Measurements from ENCODE around the gene ISG20. TPM values are rescaled to one million over a fixed set of nuclear protein-coding genes. Genes with fewer than 3 reads are reported as not detected.

The ISG20 gene
- total and polyA plus RNA-seq, 2 donors from 2014 or later = 7.3 to 25.5 TPM

DNA sequence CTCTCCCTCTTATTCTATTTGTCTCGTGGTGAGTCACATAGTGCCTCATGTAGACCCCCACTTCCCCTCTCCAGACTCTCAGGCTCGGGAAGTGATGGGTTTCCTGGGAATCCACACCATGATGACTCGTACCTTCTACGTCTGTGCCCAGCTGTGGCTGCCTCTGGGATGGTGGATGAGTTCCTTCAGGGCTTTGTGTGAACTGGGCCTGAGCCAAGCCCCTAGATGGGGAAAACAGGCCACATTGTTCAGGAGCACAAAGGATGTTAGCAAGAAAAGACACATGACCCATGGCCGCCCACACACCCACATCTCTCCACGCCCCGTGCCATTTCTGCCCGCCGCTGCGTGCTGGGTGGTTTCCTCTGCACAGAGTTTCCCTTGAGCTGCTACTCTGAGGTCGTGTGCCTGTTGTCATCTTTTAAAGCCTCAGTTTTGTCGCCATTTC, 10.5 kb downstream of the ISG20 start:
- Histone ChIP-seq H3K9me3 (ENCODE audit: control insufficient read depth in 2 of 3, insufficient read depth in 1 of 3, low read length in 3 of 3) (no peaks in the 10 kb centered on the region), H3K27me3 (ENCODE audit: control insufficient read depth, insufficient read depth, low read length) (no peaks in the 10 kb centered on the region), H3K27ac (ENCODE audit: low read depth in 2 of 2, low read length in 2 of 2) (peak overlapping the region; percentile 32 to 60), H3K4me1 (ENCODE audit: control insufficient read depth in 2 of 3, insufficient read depth in 2 of 3, low read depth in 1 of 3, low read length in 3 of 3) (peaks cover 0 to 5% (median 0%) of the 10 kb centered on the region in 3 donors), H3K36me3 (ENCODE audit: control insufficient read depth in 2 of 3, insufficient read depth in 3 of 3, low read length in 3 of 3) (no peaks in the 10 kb centered on the region), H3K4me3 (ENCODE audit: low read length in 3 of 3) (no peak overlapping the region), H3K9ac (ENCODE audit: low read length in 3 of 3) (no peak overlapping the region)
- DNase-seq (peak in 2 of 5 donors; percentile 51 to 80), FAIRE-seq (no peak)
- intact Hi-C loops (cut with DNase I) = no loop called here
- TF ChIP-seq, protein P1, sequence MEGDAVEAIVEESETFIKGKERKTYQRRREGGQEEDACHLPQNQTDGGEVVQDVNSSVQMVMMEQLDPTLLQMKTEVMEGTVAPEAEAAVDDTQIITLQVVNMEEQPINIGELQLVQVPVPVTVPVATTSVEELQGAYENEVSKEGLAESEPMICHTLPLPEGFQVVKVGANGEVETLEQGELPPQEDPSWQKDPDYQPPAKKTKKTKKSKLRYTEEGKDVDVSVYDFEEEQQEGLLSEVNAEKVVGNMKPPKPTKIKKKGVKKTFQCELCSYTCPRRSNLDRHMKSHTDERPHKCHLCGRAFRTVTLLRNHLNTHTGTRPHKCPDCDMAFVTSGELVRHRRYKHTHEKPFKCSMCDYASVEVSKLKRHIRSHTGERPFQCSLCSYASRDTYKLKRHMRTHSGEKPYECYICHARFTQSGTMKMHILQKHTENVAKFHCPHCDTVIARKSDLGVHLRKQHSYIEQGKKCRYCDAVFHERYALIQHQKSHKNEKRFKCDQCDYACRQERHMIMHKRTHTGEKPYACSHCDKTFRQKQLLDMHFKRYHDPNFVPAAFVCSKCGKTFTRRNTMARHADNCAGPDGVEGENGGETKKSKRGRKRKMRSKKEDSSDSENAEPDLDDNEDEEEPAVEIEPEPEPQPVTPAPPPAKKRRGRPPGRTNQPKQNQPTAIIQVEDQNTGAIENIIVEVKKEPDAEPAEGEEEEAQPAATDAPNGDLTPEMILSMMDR (IDR thresholded peaks at IDR 0.05; ENCODE audit: borderline replicate concordance, extremely low read depth, insufficient read depth) = no peak

DNA sequence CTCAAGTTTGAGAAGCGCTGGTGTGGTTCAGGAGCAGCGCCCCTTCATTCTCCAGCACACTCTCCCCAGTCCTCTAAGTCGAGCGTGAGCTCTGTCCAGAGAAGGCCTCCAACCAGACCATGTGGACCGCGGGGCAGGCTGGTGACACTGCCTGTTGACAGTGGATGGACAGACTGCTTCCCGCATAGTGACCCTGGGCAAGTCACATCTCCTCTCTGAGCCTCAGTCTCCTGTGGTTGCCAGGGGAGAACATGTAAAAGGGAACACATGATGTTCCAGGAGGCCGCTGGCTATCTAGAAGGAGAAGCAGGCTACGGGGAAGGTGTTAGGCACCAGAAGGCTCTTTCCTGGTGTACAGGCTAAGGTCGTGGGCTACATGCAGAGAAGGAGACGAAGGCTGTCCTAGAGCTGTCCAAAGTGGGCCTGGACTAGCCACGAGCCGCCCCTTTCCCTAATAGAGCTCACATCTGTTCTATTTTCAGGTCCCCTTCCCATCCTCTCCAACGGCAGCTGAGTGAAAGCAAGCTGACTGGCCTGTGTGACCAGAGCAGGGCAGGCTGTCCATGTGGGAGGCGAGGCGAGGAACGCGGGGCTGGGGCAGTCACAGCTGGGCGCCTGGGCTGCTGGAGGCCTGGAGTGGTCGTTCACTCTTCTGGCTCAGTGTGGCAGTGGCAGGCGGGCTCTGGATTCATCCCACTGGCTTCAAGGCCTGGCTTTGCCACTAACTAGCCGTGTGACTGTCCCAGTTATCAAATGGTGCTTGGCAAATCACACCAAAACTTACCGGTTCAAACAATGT, 11.1 kb downstream of the ISG20 start:
- Histone ChIP-seq H3K9me3 (ENCODE audit: control insufficient read depth in 2 of 3, insufficient read depth in 1 of 3, low read length in 3 of 3) (no peaks in the 10 kb centered on the region), H3K27ac (ENCODE audit: low read depth in 2 of 2, low read length in 2 of 2) (peak overlapping the region in 1 of 2 donors; percentile 60), H3K4me3 (ENCODE audit: low read length in 3 of 3) (no peak overlapping the region), H3K9ac (ENCODE audit: low read length in 3 of 3) (no peak overlapping the region), H3K4me1 (ENCODE audit: control insufficient read depth in 2 of 3, insufficient read depth in 2 of 3, low read depth in 1 of 3, low read length in 3 of 3) (peaks cover 0 to 5% (median 0%) of the 10 kb centered on the region in 3 donors), H3K36me3 (ENCODE audit: control insufficient read depth in 2 of 3, insufficient read depth in 3 of 3, low read length in 3 of 3) (no peaks in the 10 kb centered on the region), H3K27me3 (ENCODE audit: control insufficient read depth, insufficient read depth, low read length) (no peaks in the 10 kb centered on the region)
- TF ChIP-seq, protein P1 (IDR thresholded peaks at IDR 0.05; ENCODE audit: borderline replicate concordance, extremely low read depth, insufficient read depth) = no peak
- intact Hi-C loops (cut with DNase I) = loop anchor here (10.0 kb wide), 1 partner anchor 185 kb away; no protein-coding TSS in a partner anchor
- FAIRE-seq (no peak), DNase-seq (peak in 1 of 5 donors; percentile 54)

DNA sequence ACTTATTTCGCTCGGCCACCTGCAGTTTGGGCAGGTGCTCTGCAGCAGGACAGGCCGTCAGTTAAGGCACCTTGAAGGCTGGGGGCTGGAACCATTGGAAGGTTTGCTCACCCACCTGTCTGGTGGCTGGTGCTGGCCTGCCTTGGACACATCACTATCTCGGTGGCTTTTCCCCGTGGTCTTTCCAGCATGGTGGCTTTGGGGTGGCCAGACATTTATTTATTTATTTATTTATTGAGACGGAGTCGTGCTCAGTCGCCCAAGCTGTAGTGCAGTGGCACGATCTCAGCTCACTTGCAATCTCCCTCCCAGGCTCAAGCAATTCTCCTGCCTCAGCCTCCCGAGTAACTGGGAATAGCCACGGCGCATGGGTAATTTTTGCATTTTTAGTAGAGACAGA, 11.7 kb downstream of the ISG20 start:
- Histone ChIP-seq H3K4me3 (ENCODE audit: low read length in 3 of 3) (no peak overlapping the region), H3K9me3 (ENCODE audit: control insufficient read depth in 2 of 3, insufficient read depth in 1 of 3, low read length in 3 of 3) (no peaks in the 10 kb centered on the region), H3K36me3 (ENCODE audit: control insufficient read depth in 2 of 3, insufficient read depth in 3 of 3, low read length in 3 of 3) (no peaks in the 10 kb centered on the region), H3K27me3 (ENCODE audit: control insufficient read depth, insufficient read depth, low read length) (no peaks in the 10 kb centered on the region), H3K27ac (ENCODE audit: low read depth in 2 of 2, low read length in 2 of 2) (no peak overlapping the region), H3K9ac (ENCODE audit: low read length in 3 of 3) (no peak overlapping the region), H3K4me1 (ENCODE audit: control insufficient read depth in 2 of 3, insufficient read depth in 2 of 3, low read depth in 1 of 3, low read length in 3 of 3) (peaks cover 0 to 5% (median 0%) of the 10 kb centered on the region in 3 donors)
- no peak for FAIRE-seq
- DNase-seq = no peak
- intact Hi-C loops (cut with DNase I) = loop anchor here (10.0 kb wide), 1 partner anchor 184 kb away; no protein-coding TSS in a partner anchor
- TF ChIP-seq, protein P1 (IDR thresholded peaks at IDR 0.05; ENCODE audit: borderline replicate concordance, extremely low read depth, insufficient read depth) = no peak

Measured in kidney (tissue), 14 donors.